Kidney glomerular epithelial cell (primary cell): Measurements from ENCODE around the gene TGIF2LX.
"Not testable (repeated sequence)": the region's sequence is repeated elsewhere in the genome, so short reads cannot be mapped to it uniquely, and the experiment has no call there.

ENCODE experiments used
- DNase-seq: peaks from one replicate; lab custom pipeline; 2025; lab: John Stamatoyannopoulos, UW

Gene TGIF2LX

DNA sequence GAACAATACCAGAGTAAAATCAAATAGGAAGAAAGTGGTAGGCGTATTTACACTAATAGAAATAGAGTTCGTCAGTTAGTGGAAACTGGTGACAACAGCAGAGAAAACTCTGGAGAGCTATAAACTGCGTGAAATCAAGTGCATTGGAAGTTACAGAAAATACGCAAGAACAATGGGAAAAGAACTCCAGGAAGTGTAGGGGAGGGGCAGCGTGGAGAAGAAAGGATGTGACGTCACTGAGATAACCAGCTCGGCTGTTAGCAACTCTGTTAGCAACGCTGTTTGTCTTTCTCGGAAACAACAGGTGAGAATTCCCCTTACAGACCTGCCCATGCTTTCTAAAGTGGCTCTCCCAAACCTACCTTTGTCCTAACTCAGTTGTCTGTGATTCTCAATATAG lies at the start of gene TGIF2LX:
TSS of gene TGIF2LX (plus strand) at position 244 of the 400 bp plus-strand sequence. CDS start 178 bp downstream, outside the sequence.
- DNase-seq, result not testable (repeated sequence)

DNA sequence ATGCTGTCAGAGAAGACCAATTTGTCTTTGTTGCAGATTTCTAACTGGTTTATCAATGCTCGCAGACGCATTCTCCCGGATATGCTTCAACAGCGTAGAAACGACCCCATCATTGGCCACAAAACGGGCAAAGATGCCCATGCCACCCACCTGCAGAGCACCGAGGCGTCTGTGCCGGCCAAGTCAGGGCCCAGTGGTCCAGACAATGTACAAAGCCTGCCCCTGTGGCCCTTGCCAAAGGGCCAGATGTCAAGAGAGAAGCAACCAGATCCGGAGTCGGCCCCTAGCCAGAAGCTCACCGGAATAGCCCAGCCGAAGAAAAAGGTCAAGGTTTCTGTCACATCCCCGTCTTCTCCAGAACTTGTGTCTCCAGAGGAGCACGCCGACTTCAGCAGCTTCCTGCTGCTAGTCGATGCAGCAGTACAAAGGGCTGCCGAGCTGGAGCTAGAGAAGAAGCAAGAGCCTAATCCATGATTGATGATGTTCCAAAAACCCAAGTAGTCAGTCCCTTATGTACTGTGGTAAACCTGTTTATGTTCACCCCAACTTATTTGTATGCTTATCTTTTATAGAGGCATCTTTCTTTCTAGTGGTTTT lies 728 bp downstream of the TGIF2LX start:
- DNase-seq, result not testable (repeated sequence)

DNA sequence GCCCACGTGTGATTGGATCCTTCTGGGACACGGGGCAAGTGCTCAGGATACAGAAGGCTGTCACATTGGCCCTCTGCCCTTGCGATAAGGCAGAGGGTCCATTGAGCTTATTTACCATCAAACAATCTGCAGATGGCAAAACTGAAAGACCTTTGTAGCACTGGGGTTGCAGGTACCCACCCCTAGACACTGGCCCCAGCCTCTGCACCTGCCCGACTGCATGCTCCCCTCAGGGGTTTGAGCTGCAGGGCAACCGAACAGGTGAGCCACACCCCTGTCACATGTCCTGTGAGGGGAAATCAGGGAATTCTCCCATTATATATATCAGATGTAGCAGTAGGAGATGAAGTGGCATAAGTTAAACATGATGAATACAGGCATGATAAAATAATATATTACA lies 21.4 kb downstream of the TGIF2LX start:
- DNase-seq, result not testable (repeated sequence)

DNA sequence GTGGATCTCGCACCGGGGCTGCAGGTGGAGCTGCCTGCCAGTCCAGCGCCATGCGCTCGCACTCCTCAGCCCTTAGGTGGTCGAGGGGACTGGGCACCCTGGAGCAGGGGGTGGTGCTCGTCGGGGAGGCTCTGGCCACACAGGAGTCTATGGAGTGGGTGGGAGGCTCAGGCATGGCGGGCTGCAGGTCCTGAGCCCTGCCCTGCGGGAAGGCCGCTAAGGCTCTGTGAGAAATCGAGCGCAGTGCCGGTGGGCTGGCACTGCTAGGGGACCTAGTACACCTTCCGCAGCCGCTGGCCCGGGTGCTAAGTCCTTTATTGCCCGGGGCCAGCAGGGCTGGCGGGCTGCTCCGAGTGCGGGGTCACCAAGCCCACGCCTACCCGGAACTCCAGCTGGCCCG lies 43.9 kb downstream of the TGIF2LX start:
- DNase-seq, result not testable (repeated sequence)
